PC-9 (cell line): ENCODE data around the gene RBM39. TPM values are rescaled to one million over a fixed set of nuclear protein-coding genes. Genes with fewer than 3 reads are reported as not detected.
"Not testable (repeated sequence)": the region's sequence is repeated elsewhere in the genome, so short reads cannot be mapped to it uniquely, and the experiment has no call there.

Experiments
- BruUV-seq: library from RNA; stranded (reverse); fragments of 400-500 nt; replicated peaks from 2 replicates; lab custom pipeline; 2021; lab: Mats Ljungman, UMichigan
- CTCF ChIA-PET: fragments of 300-600 bp; sonication (Branson Sonifier 250); formaldehyde crosslinking; loops from one replicate; lab custom pipeline; 2022; ENCODE audit warnings: antibody characterized with exemption; lab: Charles Lee
- POLR2A ChIA-PET: fragments of 300-600 bp; sonication (Branson Sonifier 250); formaldehyde crosslinking; loops from one replicate; lab custom pipeline; 2022; ENCODE audit warnings: antibody characterized with exemption; ENCODE audit not compliant: unreplicated experiment; lab: Charles Lee
- DNase-seq, 2 experiments: peaks; one replicate each; pipeline versions ENCODE4 v3.0.0 to v3.0.0-alpha.2; 2015 to 2022; ENCODE audit warnings: mixed read lengths in 1 of 2
- H2AFZ ChIP-seq: fragments of 200-600 bp; sonication (generic); 2 replicates; pipeline ENCODE4 v1.8.1; 2017; ENCODE audit warnings: antibody characterized with exemption
- H3F3A ChIP-seq: fragments of 200-600 bp; sonication (generic); 2 replicates; pipeline ENCODE4 v1.8.1; 2017; ENCODE audit warnings: antibody characterized with exemption, mild to moderate bottlenecking, low read depth; ENCODE audit not compliant: insufficient read depth
- H3K27ac ChIP-seq: fragments of 200-600 bp; sonication (generic); 2 replicates; pipeline ENCODE4 v1.6.1; 2016; ENCODE audit warnings: mixed run types
- H3K27me3 ChIP-seq: fragments of 200-600 bp; sonication (generic); 2 replicates; pipeline ENCODE4 v1.6.1; 2016; ENCODE audit warnings: low read depth, mixed run types; ENCODE audit not compliant: insufficient read depth
- H3K36me3 ChIP-seq: fragments of 200-600 bp; sonication (generic); 2 replicates; pipeline ENCODE4 v1.6.1; 2016; ENCODE audit warnings: low read depth, mixed run types
- H3K4me1 ChIP-seq: fragments of 200-600 bp; sonication (generic); replicated peaks from 2 replicates; pipeline ENCODE4 v1.6.1; 2016; ENCODE audit warnings: mixed run types; ENCODE audit not compliant: insufficient read depth
- H3K4me2 ChIP-seq: fragments of 200-600 bp; sonication (generic); 2 replicates; pipeline ENCODE4 v1.6.1; 2017; ENCODE audit warnings: mixed run types
- H3K4me3 ChIP-seq: fragments of 200-600 bp; sonication (generic); 2 replicates; pipeline ENCODE4 v1.6.1; 2016; ENCODE audit warnings: mixed run types
- H3K79me2 ChIP-seq: fragments of 200-600 bp; sonication (generic); 2 replicates; pipeline ENCODE4 v1.6.1; 2017; ENCODE audit warnings: low read depth, mixed run types
- H3K9me2 ChIP-seq: fragments of 200-600 bp; sonication (generic); 2 replicates; pipeline ENCODE4 v1.8.1; 2017; ENCODE audit warnings: mild to moderate bottlenecking; ENCODE audit not compliant: insufficient read depth
- H3K9me3 ChIP-seq: fragments of 200-600 bp; sonication (generic); 2 replicates; pipeline ENCODE4 v1.8.1; 2016; ENCODE audit warnings: low read depth; ENCODE audit not compliant: insufficient read depth
- H4K20me1 ChIP-seq: fragments of 200-600 bp; sonication (generic); 2 replicates; pipeline ENCODE4 v1.8.1; 2017; ENCODE audit not compliant: insufficient read depth
- EZH2 ChIP-seq: fragments of 200-600 bp; sonication (generic); IDR thresholded peaks from 2 replicates; pipeline ENCODE4 v1.8.0; 2017; ENCODE audit warnings: antibody characterized with exemption, low read depth
- intact Hi-C: fragments of 100-400 bp; cut with micrococcal nuclease; formaldehyde crosslinking; loops from one replicate; pipeline ENCODE4 v1.10.0; 2022; ENCODE audit not compliant: unreplicated experiment
- total RNA-seq: library from RNA; stranded (reverse); gene quantifications from 2 replicates; pipeline ENCODE4 v1.2.3, GENCODE V29; 2021
- TF ChIP-seq, protein P1 (sequence below): fragments of 200-600 bp; sonication (generic); conservative IDR thresholded peaks from 2 replicates; pipeline ENCODE4 v1.6.1; 2017; ENCODE audit warnings: mixed run types, antibody characterized with exemption, mild to moderate bottlenecking, moderate library complexity

RBM39 gene
- total RNA-seq, 1 experiment from 2014 or later: 379 TPM

DNA sequence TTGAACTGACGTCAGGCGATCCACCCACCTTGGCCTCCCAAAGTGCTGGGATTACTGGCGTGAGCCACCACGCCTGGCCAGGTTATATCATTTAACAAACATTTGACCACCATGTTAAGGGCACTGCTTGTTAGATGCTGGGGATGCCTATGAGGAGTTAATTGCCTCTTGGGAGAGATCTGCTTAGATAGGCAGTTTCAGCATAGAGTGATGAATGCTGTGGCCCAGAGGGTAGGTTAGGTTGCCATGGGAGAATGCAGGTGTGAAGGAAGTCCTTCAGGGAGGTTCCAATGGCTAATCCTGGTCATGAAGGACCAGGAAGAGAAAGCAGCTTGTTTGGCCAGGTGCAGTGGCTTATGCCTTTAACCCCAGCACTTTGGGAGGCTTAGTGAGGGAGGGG, 46.7 kb upstream of the RBM39 start:
- CTCF ChIA-PET: no interaction called here
- no peaks in the 10 kb centered on the region for H3K9me3 ChIP-seq
- no peaks in the 10 kb centered on the region for H3K9me2 ChIP-seq
- POLR2A ChIA-PET: interaction anchor here (0.6 kb wide), 1 partner anchor 12 kb away, joined by 6 read pairs; no protein-coding TSS in a partner anchor
- H3K4me3 ChIP-seq: no peak overlapping the region
- no peak overlapping the region for H2AFZ ChIP-seq
- BruUV-seq: no TSS peak
- intact Hi-C loops: no loop called here
- no peak for TF ChIP-seq EZH2
- TF ChIP-seq, protein P1, sequence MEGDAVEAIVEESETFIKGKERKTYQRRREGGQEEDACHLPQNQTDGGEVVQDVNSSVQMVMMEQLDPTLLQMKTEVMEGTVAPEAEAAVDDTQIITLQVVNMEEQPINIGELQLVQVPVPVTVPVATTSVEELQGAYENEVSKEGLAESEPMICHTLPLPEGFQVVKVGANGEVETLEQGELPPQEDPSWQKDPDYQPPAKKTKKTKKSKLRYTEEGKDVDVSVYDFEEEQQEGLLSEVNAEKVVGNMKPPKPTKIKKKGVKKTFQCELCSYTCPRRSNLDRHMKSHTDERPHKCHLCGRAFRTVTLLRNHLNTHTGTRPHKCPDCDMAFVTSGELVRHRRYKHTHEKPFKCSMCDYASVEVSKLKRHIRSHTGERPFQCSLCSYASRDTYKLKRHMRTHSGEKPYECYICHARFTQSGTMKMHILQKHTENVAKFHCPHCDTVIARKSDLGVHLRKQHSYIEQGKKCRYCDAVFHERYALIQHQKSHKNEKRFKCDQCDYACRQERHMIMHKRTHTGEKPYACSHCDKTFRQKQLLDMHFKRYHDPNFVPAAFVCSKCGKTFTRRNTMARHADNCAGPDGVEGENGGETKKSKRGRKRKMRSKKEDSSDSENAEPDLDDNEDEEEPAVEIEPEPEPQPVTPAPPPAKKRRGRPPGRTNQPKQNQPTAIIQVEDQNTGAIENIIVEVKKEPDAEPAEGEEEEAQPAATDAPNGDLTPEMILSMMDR: no peak
- 0 out of 2 replicates have a peak, but pooled peaks cover 5% of the 10 kb centered on the region for H3K79me2 ChIP-seq
- H3K4me1 ChIP-seq: no peaks in the 10 kb centered on the region; the same call in 1 of the 2 replicates
- no peak overlapping the region for H3K4me2 ChIP-seq
- H3K27ac ChIP-seq: no peak overlapping the region
- peak in 1 of 2 experiments; percentile 45 for DNase-seq
- peaks cover 11% of the 10 kb centered on the region; the same call in 1 of the 2 replicates for H3F3A ChIP-seq
- no peaks in the 10 kb centered on the region for H4K20me1 ChIP-seq
- no peaks in the 10 kb centered on the region for H3K36me3 ChIP-seq
- H3K27me3 ChIP-seq: no peaks in the 10 kb centered on the region

DNA sequence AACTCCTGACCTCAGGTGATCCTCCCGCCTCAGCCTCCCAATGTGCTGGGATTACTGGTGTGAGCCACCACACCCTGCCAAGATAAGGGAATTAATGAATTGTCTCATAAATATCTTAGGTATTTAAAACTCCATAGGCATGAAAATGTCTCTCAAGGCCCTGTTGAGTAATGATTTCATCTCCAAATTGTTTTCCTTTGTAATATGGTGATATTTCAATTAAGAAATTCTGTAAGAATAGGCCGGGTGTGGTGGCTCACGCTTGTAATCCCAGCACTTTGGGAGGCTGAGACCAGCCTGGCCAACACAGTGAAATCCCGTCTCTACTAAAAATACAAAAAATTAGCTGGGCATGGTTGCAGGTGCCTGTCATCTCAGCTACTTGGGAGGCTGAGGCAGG, 43.5 kb upstream of the RBM39 start:
- H3F3A ChIP-seq, H4K20me1 ChIP-seq, H3K79me2 ChIP-seq, BruUV-seq, H3K36me3 ChIP-seq, DNase-seq, H3K9me3 ChIP-seq, H3K27me3 ChIP-seq, POLR2A ChIA-PET, H3K4me3 ChIP-seq, H2AFZ ChIP-seq, H3K9me2 ChIP-seq, intact Hi-C loops, H3K27ac ChIP-seq, H3K4me2 ChIP-seq, H3K4me1 ChIP-seq: not testable (repeated sequence)
- CTCF ChIA-PET: interaction anchor here (0.7 kb wide), 1 partner anchor 46 kb away, joined by 6 read pairs; no protein-coding TSS in a partner anchor

DNA sequence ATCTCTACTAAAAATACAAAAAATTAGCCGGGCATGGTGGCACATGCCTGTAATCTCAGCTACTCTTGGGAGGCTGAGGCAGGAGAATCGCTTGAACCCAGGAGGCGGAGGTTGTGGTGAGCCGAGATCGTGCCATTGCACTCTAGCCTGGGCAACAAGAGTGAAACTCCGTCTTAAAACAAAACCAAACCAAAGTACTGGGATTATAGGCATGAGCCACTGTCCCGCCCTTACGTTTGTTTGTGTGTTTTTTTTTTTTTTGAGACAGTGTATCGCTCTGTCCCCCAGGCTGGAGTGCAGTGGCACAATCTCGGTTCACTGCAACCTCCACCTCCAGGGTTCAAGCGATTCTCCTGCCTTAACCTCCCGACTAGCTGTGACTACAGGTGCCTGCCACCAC, 41.8 kb upstream of the RBM39 start:
- H3K4me1 ChIP-seq, DNase-seq, H3K9me3 ChIP-seq, H3K79me2 ChIP-seq, H3K36me3 ChIP-seq, H3F3A ChIP-seq, H3K4me3 ChIP-seq, H4K20me1 ChIP-seq, H3K4me2 ChIP-seq, CTCF ChIA-PET, H3K9me2 ChIP-seq, H2AFZ ChIP-seq, BruUV-seq, intact Hi-C loops, H3K27ac ChIP-seq, H3K27me3 ChIP-seq: not testable (repeated sequence)
- POLR2A ChIA-PET: interaction anchor here (0.6 kb wide), 1 partner anchor 283 kb away, joined by 3 read pairs; no protein-coding TSS in a partner anchor

DNA sequence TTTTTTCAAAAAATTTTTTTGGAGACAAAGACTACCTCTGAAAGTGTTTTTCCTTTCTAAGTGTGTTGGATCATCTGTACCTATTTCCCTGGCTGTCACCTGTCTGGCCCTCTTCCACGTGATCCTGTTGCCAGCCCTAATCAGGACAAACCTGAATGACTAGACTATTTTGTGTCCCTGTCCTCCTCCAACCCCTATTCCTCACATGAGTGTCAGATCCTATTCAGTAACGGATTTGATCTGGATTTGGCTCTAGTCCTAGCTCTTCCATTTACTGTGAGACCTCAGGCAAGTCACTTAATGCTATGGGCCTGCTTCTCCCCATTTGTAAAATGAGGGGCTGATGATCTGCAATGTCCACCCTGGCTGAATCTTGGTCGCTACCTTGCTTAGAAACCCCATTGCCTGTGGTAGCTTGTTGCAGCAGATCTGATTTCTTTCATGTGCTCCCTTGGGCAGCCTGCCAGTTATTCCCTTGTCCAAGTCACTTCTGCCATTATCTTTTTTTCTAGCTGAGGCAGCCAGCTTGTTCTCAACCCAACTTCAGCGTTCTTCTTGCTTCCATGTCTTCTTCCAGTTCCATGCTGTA, 34.5 kb upstream of the RBM39 start:
- CTCF ChIA-PET: interaction anchor here (0.6 kb wide), 1 partner anchor 177 kb away, joined by 3 read pairs; the partner anchor contains the start of gene SCAND1

More for the DNA sequence above, 34.5 kb upstream of the RBM39 start:
- no peak overlapping the region for H2AFZ ChIP-seq
- H3K36me3 ChIP-seq: peaks cover 10% of the 10 kb centered on the region; the same call in 1 of the 2 replicates
- no peaks in the 10 kb centered on the region for H4K20me1 ChIP-seq
- TF ChIP-seq EZH2: no peak
- peak; percentile 51 to 54 for DNase-seq
- H3K9me2 ChIP-seq: no peaks in the 10 kb centered on the region
- no peaks in the 10 kb centered on the region for H3K9me3 ChIP-seq
- H3K27me3 ChIP-seq: no peaks in the 10 kb centered on the region
- H3F3A ChIP-seq: peaks cover 15% of the 10 kb centered on the region; the same call in 1 of the 2 replicates
- intact Hi-C loops: loop anchor here (10.0 kb wide), 1 partner anchor 108 kb away; no protein-coding TSS in a partner anchor
- H3K4me3 ChIP-seq: no peak overlapping the region
- no TSS peak for BruUV-seq
- H3K27ac ChIP-seq: no peak overlapping the region
- H3K79me2 ChIP-seq: peaks cover 55% of the 10 kb centered on the region
- POLR2A ChIA-PET: interaction anchor here (0.7 kb wide), 1 partner anchor 13 kb away, joined by 6 read pairs; no protein-coding TSS in a partner anchor
- H3K4me1 ChIP-seq: peaks cover 28% of the 10 kb centered on the region
- no peak overlapping the region for H3K4me2 ChIP-seq
